T-helper 1 cell treated with Interleukin-12 subunit alpha and Interleukin-12 subunit beta and Interleukin-4 antibody, amounts not matched to agents 30 ng/mL and 1 ng/mL, for 36 hours (primary cell): ENCODE data around the gene TRIM63. TPM values are rescaled to one million over a fixed set of nuclear protein-coding genes. Genes with fewer than 3 reads are reported as not detected.
"Not testable (repeated sequence)": the region's sequence is repeated elsewhere in the genome, so short reads cannot be mapped to it uniquely, and the experiment has no call there.

Experiments used
- intact Hi-C: fragments of 100-400 bp; cut with micrococcal nuclease; formaldehyde crosslinking; loops from one replicate; pipeline ENCODE4 v1.15.1; 2024
- total RNA-seq: library from RNA; stranded (reverse); gene quantifications from 2 replicates; pipeline ENCODE4 v1.2.3, GENCODE V29; 2022

TRIM63 gene
- not detected in 2 replicates for total RNA-seq

DNA sequence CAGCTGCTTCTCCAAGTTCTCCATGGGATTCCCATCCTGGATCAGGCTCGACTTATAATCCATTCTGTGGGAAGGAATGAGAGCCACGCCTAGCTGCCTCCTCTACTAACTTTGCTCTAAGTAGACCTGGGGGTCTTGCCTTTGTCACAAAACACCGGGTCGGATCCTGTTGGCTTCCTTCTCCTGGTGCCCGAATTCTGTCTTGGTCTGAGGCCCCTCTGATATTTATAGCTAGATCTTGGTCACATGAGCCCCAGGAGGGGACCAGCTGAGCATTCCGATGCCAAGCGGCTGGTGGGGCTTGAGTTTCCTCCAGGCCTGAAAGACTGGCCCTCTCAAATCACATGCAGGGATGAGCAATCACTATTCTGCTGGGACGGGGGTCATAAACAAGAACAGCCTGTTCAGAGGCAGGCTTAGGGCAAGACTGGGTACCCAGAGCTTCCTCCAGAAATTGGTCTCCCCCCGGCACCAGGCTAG, at the start of gene TRIM63:
Gene TRIM63, minus strand, starts transcription at position 199 of the 480 bp plus-strand sequence. Its CDS starts 136 bp downstream, at position 63.
- intact Hi-C loops, result no loop called here

DNA sequence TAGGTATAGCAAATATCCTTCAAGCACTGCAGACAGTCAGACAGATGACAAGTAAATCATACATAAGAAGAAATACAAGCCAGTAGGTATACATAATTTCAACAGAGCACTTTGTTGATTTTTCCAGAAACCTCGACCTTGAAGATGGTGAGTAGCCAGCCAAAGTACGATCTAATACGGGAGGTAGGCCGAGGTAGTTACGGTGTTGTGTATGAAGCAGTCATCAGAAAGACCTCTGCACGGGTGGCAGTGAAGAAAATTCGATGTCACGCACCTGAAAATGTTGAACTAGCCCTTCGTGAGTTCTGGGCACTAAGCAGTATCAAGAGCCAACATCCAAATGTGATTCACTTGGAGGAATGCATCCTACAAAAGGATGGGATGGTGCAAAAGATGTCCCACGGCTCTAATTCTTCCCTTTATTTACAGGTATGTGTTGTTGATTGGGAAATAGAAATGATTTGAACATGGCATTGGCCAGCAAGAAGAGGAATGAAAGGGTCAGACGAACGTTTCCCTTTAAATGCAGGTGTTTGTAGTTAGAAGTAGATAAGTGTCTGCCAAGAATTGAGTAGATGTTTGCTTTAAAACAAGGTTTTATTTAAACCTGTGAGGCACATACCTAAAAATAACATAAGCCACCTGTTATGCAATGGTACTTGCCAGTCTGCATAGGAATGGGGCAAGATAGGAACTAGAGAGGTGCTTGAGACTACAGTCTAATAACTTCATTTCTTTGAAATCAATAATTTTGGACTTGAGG, 46.9 kb upstream of the TRIM63 start:
- intact Hi-C loops, result loop anchor here (5.0 kb wide), 2 partner anchors 207 to 777 kb away; partner anchors contain the start of genes STMN1 and TMEM50A

DNA sequence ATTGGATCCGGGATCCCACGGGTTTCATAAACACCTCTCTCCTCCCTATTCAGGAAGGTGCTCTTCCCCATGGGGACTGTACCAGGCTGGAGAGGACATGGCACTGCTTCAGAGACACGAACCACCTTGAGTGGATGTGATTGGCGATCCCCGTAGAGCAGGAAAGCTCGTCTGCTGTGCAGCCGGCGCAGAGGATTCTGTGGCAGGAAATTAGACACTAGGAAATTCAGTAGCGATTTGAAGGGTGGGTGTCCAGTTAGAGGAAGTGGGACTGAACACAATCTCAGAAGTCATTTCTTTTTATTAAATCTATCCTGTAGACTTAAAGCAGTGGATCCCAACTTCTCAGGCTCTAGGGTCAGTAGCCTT, 45.0 kb upstream of the TRIM63 start:
- intact Hi-C loops, result loop anchor here (5.0 kb wide), 2 partner anchors 205 to 775 kb away; partner anchors contain the start of genes STMN1 and TMEM50A

DNA sequence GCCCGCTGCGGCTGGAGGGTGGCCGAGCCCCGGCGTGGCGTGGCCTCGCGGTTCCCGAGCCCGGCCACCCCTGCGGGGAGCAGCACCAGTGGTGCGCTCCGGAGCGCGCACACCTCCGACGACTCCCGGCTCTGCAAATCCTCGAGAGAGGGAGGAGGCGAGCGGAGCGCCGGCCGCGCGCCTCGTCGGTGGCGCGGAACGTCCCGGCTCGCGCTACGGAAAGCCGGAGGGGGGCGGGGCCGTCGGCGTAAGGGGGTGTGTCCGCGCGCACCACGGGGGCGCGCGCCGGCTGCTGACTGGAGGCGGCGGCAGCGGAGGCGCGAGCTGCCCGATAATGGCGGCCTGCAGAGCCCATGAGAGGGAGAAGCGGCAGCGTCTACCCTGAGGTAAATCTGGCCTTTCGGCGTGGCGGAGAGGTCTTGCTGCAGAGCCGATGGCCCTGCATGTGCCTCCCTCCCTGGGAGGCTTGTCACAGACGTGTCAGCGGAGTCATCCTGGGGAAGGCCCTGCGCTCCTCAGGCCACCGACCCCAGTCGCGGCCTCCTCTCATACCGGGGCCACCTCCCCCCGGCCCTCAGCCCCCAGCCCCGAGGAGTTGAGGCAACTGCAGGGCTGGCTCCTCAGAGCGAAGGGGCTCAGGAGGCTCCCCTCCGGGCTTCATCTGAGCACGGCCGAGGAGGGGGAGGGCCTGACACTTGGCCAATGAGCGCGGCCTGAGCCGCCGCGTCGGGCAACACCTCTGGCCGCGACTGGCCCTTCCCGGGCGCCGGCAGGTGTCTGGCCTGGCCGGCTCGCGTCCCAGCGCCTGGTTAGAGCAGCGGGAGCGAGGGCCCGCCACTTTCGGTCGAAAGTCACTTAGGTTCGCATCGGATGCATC, 44.3 kb upstream of the TRIM63 start, which contains the start of gene PDIK1L:
Gene PDIK1L, plus strand, starts transcription at position 295 of the 877 bp plus-strand sequence. CDS start 2,485 bp downstream, outside the sequence.
- intact Hi-C loops, result loop anchor here (1.0 to 5.0 kb wide), 8 partner anchors 15 to 774 kb away; partner anchors contain the start of genes CEP85, HMGN2, STMN1 and TMEM50A

DNA sequence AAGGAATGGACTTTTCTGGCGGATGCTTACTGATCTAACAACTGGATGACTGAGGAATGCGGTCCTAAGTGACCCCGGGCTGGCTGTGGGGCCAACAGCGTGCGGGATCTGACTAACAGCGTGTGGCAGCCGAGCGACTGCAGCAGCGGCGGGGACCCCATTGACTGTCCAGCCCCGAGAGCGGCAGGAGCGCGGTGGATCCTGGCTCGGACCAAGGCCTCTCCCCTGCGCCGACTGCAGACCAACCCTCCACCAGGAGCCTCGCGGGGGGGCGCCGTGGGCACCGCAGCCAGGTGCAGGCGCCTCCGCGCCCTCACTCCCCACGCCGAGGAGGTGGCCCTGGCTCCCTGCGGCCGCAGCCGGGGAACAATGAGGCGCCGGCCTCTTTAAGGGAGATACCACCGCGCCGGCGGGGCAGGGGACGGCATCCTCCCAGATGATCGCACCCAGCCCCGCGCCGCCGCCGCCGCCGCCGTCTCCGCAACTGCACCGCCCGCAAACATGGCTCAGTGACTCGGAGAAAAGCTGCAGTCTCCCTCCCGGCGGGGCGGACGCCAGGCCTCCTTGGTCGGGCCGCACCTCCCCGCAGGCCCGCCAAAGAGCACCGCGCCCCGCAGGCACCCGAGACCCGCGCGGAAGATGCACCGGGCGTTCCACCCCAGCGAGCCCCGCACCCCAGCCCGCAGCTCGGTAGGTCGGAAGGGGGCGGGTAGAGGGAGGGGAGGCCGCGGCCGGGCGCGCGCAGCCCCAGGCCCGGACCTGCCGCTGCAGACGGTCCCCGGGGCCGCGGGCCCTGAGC, 43.5 kb upstream of the TRIM63 start:
- intact Hi-C loops, result loop anchor here (1.0 to 5.0 kb wide), 9 partner anchors 15 to 774 kb away; partner anchors contain the start of genes CEP85, HMGN2, STMN1 and TMEM50A

DNA sequence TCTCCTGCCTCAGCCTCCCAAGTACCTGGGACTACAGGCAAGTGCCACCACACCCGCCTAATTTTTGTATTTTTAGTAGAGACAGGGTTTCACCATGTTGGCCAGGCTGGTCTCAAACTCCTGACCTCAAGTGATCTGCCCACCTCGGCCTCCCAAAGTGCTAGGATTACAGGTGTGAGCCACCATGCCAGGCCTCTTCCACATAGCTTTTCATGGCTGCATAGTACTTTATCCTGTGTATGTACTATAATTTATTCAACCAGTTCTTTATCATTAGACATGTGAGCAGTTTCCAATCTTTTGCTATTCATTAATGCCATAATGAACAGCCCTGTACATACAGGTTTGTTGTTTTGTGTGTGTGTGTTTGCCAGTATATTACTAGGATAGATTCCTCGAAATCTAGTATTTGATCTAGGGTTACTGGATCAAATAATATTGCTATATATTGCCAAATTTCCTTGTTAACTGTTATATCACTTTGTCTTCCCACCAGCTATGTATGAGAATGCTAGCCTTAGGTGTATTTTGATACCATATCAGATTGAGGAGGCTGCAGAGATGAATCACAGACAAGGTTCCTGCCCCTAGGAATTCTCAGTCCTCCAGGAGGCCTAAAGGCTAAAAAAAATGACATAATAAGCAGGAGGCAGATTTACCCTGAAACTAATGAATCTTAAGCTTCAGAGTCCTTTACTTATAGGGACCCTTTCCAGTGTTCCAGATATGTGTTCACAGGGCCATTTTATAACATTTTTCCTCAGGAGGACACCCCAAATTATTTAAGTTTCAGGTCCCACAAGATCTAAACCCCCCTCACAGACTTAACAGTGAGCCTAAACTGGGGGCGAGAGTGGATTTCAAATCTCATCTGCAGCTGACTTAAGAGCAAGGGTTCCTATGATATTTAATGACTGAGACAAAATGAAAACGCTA, 42.1 kb upstream of the TRIM63 start:
- intact Hi-C loops, result loop anchor here (1.0 to 5.0 kb wide), 5 partner anchors 73 to 772 kb away; partner anchors contain the start of genes HMGN2, STMN1 and TMEM50A

DNA sequence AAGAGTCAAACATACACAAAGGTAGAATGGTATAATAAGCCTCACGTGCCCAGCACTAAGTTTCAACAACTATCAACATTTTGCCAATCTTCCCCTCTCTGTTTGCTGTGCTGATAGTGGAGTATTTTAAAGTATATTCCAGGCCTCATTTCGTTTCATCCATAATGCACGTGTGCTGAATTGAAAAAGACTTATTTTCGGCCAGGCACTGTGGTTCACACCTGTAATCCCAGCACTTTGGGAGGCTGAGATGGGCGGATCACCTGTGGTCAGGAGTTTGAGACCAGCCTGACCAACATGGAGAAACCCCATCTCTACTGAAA, 37.8 kb upstream of the TRIM63 start:
- intact Hi-C loops, result loop anchor here (1.0 to 2.0 kb wide), 8 partner anchors 21 to 312 kb away; partner anchors contain the start of gene CEP85

DNA sequence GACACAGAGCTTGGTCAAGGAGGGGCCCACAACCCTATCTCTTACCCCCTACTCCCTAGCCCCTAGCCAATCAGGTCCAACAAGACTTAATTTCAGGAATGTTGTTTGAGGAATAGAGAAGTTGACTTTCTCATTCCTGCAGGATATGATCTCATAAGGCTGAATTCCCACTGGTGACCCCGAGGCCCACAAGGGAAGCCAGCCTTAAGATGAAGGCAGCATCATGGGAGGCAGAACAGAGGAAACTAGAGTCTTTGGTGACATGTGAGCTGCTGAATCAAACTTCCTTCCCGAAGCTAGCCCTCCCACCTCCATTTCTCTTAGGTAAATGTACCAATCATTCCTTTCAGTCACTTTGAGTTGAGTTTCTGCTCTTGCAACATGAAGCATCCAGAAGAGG, 35.1 kb upstream of the TRIM63 start:
- intact Hi-C loops, result no loop called here

DNA sequence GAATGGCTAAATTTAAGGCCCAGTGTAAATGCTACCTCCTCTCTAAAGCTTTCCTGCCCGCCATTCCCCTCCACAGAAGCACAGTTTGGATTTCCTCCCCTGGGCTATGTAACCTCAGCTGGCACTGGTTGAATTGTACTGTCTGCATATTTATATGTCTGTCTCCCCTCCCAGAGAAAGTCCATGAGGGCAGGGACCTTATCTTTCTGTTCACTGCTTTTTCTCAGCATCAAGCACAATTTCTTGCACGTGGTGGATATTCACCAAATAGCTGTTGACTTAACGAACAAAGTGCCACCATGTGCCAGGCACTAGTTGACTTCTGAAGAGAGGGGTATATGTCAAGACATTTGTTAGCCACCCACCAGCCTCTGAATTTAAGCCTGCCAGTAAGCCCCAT, 34.7 kb upstream of the TRIM63 start:
- intact Hi-C loops, result no loop called here

DNA sequence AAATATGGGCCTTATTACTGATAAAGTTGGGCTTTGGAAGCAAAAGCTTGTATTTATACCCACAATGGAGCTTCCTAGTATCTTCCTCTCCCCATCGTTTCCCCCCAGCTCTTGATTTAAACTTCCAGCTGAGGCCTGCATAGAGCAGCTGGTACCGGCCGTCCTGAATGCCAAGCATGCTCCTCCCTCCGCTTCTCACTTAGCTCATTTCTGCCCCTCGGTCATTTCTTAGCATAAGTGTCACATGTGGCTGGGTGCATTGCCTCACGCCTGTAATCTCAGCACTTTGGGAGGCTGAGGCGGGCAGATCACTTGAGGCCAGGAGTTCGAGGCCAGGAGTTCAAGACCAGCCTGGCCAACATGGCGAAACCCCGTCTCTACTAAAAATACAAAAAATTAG, 32.8 kb upstream of the TRIM63 start:
- intact Hi-C loops, result not testable (repeated sequence)

DNA sequence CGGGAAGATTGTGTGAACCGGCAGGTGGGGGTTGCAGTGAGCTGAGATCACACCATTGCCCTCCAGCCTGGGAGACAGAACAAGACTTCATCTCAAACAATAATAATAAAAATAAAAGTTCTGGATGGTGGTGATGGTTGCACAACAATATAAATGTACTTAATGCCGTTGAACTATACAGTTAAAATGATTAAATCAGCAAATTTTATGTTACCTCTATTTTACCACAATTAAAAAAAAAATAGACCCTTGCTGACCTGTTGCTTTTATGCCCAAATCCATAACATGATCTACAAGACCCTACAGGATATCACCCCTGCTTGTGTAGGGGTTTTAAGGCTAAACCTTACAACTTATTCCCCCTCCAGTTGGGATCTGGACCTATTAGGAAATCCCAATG, 32.4 kb upstream of the TRIM63 start:
- intact Hi-C loops, result no loop called here

DNA sequence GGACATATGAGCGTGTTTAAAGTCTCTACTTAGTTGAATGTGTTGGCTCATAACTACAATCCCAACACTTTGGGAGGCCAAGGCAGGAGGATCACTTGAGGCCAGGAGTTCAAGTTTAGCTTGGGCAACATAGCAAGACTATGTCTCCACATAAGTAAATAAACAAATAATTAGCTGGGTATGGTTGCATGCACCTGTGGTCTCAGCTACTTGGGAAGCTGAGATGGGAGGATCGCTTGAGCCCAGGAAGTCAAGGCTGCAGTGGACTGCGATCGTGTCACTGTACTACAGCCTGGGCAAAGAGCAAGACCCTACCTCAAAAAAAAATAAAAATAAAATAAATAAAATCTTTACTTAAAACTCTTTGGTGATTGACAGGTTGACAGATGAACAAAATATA, 31.2 kb upstream of the TRIM63 start:
- intact Hi-C loops, result no loop called here

DNA sequence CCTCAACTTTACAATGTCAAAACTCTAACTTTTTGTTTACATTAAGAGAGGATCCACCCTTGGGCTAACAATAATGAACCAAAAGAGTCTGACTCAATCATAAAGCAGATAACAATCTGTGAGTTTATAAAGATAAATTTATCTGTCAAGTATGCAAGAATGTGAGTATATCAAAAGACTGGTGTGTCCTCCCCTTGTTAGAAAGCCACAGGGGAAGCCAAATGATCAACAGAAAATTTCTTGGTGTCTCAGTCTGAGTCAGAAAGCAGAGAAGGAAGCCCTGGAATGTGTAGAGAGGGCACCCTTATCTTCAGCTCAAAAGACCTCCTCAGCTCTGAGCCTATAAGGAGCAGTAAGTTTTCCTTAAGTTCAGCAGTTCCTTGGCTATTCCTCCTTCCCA, 30.3 kb upstream of the TRIM63 start:
- intact Hi-C loops, result no loop called here

DNA sequence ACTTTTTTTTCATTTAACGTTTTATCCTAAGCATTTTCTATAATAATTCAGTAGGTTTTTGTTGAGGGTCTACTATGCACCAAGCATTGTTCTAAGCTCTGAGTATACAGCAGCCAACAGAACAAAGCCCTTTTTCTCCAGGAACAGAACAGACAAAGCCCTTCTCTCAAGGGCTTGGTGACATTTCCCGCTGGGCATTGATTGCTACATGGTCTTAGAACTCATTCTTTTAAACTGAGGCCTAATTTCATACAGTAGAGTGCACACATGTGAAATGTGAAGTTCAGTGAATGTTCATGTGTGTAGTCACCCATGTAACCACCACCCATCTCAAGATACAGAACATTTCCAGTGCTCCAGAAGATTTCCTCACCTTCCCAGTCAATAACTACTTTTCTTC, 29.0 kb upstream of the TRIM63 start:
- intact Hi-C loops, result no loop called here

DNA sequence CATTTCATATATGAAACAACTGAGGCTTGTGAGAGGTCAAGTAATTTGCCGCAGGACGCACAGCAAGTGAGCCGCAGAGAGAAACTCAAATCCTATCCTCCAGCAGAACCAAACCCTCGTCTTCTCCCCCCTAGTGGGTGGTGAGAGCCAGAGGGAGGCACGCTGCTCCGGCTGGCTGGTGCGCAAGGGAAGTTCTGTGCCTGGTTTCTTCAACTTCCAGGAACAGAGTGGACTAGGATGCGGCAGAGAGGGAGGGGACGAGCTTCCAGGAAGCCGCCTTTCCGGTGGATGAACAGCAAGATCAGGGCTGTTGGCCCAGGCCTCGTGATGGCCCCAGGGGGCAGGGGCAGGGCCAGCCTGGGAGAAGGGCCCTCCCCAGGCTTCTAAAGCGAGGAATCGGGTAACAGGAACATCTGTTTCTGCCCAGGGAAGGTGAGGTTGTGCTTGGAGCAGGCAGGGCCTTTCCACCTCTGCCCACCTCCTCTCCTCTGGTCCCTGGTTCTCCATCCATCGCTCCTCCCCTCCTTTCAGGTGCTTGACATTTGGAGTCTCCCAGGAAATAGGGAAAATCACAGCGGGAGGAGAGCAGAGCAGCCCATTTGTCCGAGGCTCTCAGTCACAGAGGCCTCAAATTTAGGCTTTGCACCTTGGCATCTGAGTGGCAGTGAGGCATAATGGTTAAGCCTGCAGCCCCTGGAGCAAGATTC, 27.4 kb upstream of the TRIM63 start:
- intact Hi-C loops, result no loop called here

DNA sequence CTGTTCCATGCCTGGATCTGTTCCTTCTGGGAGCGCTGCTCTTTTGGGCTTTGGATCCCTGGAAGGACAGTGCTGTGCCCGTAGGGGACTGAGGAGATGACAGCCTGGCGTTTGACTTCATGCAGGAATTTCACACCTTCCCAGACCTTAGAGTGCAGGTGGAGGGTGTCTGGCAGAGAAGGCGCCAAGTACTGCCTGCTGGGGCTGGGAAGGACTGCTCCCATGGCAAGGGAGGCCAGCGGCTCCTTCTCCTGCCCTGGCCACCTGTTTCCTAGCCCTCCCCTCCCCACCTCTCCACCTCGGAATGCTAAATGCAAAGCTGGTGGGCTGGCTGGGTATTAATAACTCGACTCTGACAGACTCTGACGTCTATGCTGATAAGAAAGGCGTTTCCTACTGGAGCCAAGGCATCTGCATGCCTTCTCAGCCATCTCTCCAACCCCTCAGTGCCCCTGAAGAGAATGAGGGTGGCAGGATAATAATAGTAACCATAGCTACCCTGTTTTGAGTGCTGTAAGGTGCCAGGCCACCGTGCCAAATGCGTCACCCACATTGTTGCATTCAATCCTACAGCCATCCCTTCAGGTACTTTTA, 26.7 kb upstream of the TRIM63 start:
- intact Hi-C loops, result no loop called here

DNA sequence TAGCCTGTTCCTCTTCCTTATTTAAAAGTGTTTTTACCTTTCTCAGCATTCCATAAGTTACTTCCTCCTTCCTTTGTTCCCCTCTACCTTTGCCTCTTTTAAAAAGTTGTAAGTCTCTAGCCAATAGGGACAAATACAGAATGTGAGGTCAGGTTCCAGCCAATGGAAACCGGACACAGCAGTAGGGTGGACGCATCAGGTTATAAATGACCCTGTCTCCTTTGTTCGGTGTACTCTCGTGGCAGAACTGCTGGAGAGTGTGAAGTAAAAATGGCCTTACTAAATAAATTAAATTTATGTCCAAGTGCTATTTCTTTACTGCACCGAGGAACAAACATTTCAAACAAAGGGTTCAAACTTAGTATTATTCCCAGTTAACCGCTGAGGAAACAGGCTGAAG, 26.1 kb upstream of the TRIM63 start:
- intact Hi-C loops, result not testable (repeated sequence)

DNA sequence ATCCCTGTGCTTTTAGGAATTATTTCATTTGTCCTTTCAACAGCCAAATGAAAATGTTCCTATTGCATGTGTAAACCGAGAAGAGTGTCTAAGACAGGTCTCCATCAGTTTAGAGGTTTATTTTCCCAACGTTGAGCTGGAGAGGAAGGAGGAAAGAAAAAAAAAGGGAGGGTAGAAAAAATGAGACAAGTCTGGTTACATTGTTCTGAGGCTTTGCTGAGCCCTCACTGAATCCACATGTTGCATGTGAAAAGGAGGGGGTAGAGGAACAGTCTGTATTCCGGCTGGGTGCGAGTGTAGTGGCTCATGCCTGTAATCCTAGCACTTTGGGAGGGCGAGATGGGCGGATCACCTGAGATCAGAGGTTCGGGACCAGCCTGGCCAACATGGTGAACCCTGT, 25.0 kb upstream of the TRIM63 start:
- intact Hi-C loops, result no loop called here

DNA sequence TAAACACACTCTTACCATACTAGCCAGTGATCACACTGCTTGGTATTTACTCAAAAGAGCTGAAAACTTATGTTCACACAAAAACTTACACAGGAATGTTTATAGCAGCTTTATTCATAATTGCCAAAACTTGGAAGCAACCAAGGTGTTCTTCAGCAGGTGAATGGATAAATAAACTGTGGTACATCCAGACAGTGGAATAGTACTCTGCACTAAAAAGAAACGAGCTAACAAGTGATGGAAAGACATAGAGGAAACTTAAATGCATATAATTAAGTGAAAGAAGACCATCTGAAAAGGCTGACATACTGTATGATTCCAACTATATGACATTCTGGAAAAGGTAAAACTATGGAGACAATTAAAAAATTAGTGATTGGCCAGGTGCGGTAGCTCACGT, 23.5 kb upstream of the TRIM63 start:
- intact Hi-C loops, result no loop called here
